ENCODE data around the gene FAM217B. TPM values are rescaled to one million over a fixed set of nuclear protein-coding genes. Genes with fewer than 3 reads are reported as not detected.
A peak's percentile ranks its signal among the peaks of the same experiment; 100 is the strongest.

Gene FAM217B
- total and polyA plus RNA-seq, 3 donors from 2014 or later: 11.6 to 22.3 (median 18.6) TPM

- peak overlapping the region; percentile 84 to 87 for H3K27ac ChIP-seq
- peak overlapping the region; percentile 51 to 70 for H3K4me3 ChIP-seq
- WGBS, 2 donors: 0 to 1% methylated on average over 2 to 24 of the region's 24 CpGs
- no peaks in the 10 kb centered on the region for H3K36me3 ChIP-seq (ENCODE audit: low read depth, missing control alignments)
- peak; percentile 43 for DNase-seq
- TF ChIP-seq CTCF (IDR thresholded peaks at IDR 0.05): no peak
- no peak for TF ChIP-seq POLR2A (IDR thresholded peaks at IDR 0.05)
- H3K27me3 ChIP-seq: no peaks in the 10 kb centered on the region
- intact Hi-C loops (cut with DNase I; ENCODE audit: low total_unique reads): no loop called here
- H3K9me3 ChIP-seq: no peaks in the 10 kb centered on the region
- peaks cover 20% of the 10 kb centered on the region for H3K4me1 ChIP-seq
Observed at GRCh38 chr20:59939879-59940128, 385 bp upstream of the FAM217B start.

- Histone ChIP-seq H3K27ac (peak overlapping the region; percentile 84 to 87), H3K4me1 (peaks cover 27% of the 10 kb centered on the region), H3K27me3 (no peaks in the 10 kb centered on the region), H3K4me3 (peak overlapping the region; percentile 51 to 70), H3K9me3 (no peaks in the 10 kb centered on the region), H3K36me3 (ENCODE audit: low read depth, missing control alignments) (no peaks in the 10 kb centered on the region)
- DNase-seq: no peak
- TF ChIP-seq POLR2A (IDR thresholded peaks at IDR 0.05): no peak
- TF ChIP-seq CTCF (IDR thresholded peaks at IDR 0.05): no peak
- intact Hi-C loops (cut with DNase I; ENCODE audit: low total_unique reads): no loop called here
- 0% methylated on average over 3 to 4 of the region's 4 CpGs for WGBS, 2 donors
Observed at GRCh38 chr20:59940956-59941294, 736 bp downstream of the FAM217B start.

- Histone ChIP-seq H3K27me3 (no peaks in the 10 kb centered on the region), H3K4me3 (no peak overlapping the region), H3K27ac (no peak overlapping the region), H3K4me1 (peaks cover 29% of the 10 kb centered on the region), H3K36me3 (ENCODE audit: low read depth, missing control alignments) (no peaks in the 10 kb centered on the region), H3K9me3 (no peaks in the 10 kb centered on the region)
- no peak for TF ChIP-seq POLR2A (IDR thresholded peaks at IDR 0.05)
- TF ChIP-seq CTCF (IDR thresholded peaks at IDR 0.05): no peak
- no peak for DNase-seq
- intact Hi-C loops (cut with DNase I; ENCODE audit: low total_unique reads): no loop called here
- WGBS, 2 donors: 79% methylated on average over 2 of the region's 2 CpGs
Observed at GRCh38 chr20:59942245-59942644, 2.1 kb downstream of the FAM217B start.

GRCh38 chr20:59944726-59945125 lies 4.5 kb downstream of the FAM217B start:
- no peaks in the 10 kb centered on the region for H3K36me3 ChIP-seq (ENCODE audit: low read depth, missing control alignments)
- intact Hi-C loops (cut with DNase I; ENCODE audit: low total_unique reads): no loop called here
- no peak for DNase-seq
- H3K27ac ChIP-seq: no peak overlapping the region
- H3K27me3 ChIP-seq: no peaks in the 10 kb centered on the region
- 90 to 93% methylated on average over 7 of the region's 7 CpGs for WGBS, 2 donors
- no peaks in the 10 kb centered on the region for H3K9me3 ChIP-seq
- TF ChIP-seq CTCF (IDR thresholded peaks at IDR 0.05) (no peak), POLR2A (IDR thresholded peaks at IDR 0.05) (no peak)
- H3K4me1 ChIP-seq: peaks cover 22% of the 10 kb centered on the region
- no peak overlapping the region for H3K4me3 ChIP-seq

GRCh38 chr20:59945175-59945574 lies 5.0 kb downstream of the FAM217B start:
- WGBS, 2 donors: 66 to 76% methylated on average over 3 of the region's 3 CpGs

More at GRCh38 chr20:59945175-59945574, 5.0 kb downstream of the FAM217B start:
- H3K9me3 ChIP-seq: no peaks in the 10 kb centered on the region
- H3K27ac ChIP-seq: no peak overlapping the region
- no peaks in the 10 kb centered on the region for H3K27me3 ChIP-seq
- no peak for TF ChIP-seq POLR2A (IDR thresholded peaks at IDR 0.05)
- TF ChIP-seq CTCF (IDR thresholded peaks at IDR 0.05): no peak
- intact Hi-C loops (cut with DNase I; ENCODE audit: low total_unique reads): no loop called here
- DNase-seq: no peak
- H3K4me3 ChIP-seq: no peak overlapping the region
- no peaks in the 10 kb centered on the region for H3K36me3 ChIP-seq (ENCODE audit: low read depth, missing control alignments)
- H3K4me1 ChIP-seq: peaks cover 22% of the 10 kb centered on the region
